HepG2 (cell line): ENCODE measurements around the gene SCAPER. TPM values are rescaled to one million over a fixed set of nuclear protein-coding genes. Genes with fewer than 3 reads are reported as not detected.

Experiments used
- ATAC-seq: fragments of 200-7000 bp; cut with Tn5 transposase; 3 replicates; pipeline ENCODE4 v1.9.1; 2020; ENCODE audit warnings: mild to moderate bottlenecking, moderate library complexity
- BruUV-seq: library from RNA; stranded (reverse); fragments of 400-500 nt; replicated peaks from 2 replicates; lab custom pipeline; 2021; lab: Mats Ljungman, UMichigan
- CTCF ChIA-PET: fragments of 300-600 bp; formaldehyde crosslinking; extraction: SDS; loops from one replicate; lab custom pipeline; 2021; ENCODE audit warnings: low total read pairs, inconsistent platforms, low intra/inter-chr PET ratio; lab: Yijun Ruan, JAX
- POLR2A ChIA-PET: fragments of 350-600 bp; sonication (Branson Sonifier 250); formaldehyde crosslinking; loops from one replicate; lab custom pipeline; 2020; ENCODE audit warnings: antibody characterized with exemption, inconsistent platforms; lab: Yijun Ruan, JAX
- DNase-seq: peaks from one replicate; pipeline ENCODE4 v3.0.0-alpha.2; 2015; ENCODE audit warnings: low spot score
- FAIRE-seq: peaks from 3 replicates; lab custom pipeline; 2011; peaks lifted over from hg19 to GRCh38; lab: Jason Lieb, UNC
- H2AFZ ChIP-seq: one replicate; pipeline ENCODE4 v1.6.1; 2011; ENCODE audit warnings: low read length, inconsistent platforms
- H3K27ac ChIP-seq: fragments of 300-600 bp; 3 replicates; pipeline ENCODE4 v1.8.0; 2011; ENCODE audit warnings: mixed run types, mild to moderate bottlenecking, mixed read lengths, low read length, inconsistent platforms; ENCODE audit not compliant: insufficient read depth; ENCODE audit errors: extremely low read length
- H3K27me3 ChIP-seq, 2 experiments: fragments of 200-600 bp in 1 of 2; 2 replicates in 1 of 2; 3 replicates in 1 of 2; pipeline versions ENCODE4 v1.6.0 to v1.8.0; 2011; ENCODE audit warnings: low read length in 2 of 2, mild to moderate bottlenecking in 2 of 2, moderate library complexity in 2 of 2, inconsistent platforms in 1 of 2; ENCODE audit not compliant: insufficient read depth in 2 of 2, control insufficient read depth in 1 of 2
- H3K36me3 ChIP-seq, 2 experiments: fragments of 200-600 bp in 1 of 2; replicated peaks in 1 of 2; 2 replicates in 1 of 2; 3 replicates in 1 of 2; pipeline versions ENCODE4 v1.5.1 to v1.8.0; 2011; ENCODE audit warnings: low read length in 2 of 2, inconsistent platforms in 1 of 2; ENCODE audit not compliant: insufficient read depth in 2 of 2, control insufficient read depth in 1 of 2
- H3K4me1 ChIP-seq: 2 replicates; pipeline ENCODE4 v1.5.1; 2012; ENCODE audit warnings: low read length, inconsistent platforms; ENCODE audit not compliant: insufficient read depth
- H3K4me2 ChIP-seq: 2 replicates; pipeline ENCODE4 v1.6.0; 2011; ENCODE audit warnings: low read depth, low read length, inconsistent platforms
- H3K4me3 ChIP-seq, 3 experiments: fragments of 200-600 bp in 1 of 3; sonication (generic), shearing (Covaris generic) in 1 of 3; replicated peaks in 1 of 3; 2 replicates each; pipeline ENCODE4 v1.5.1; 2011 to 2016; ENCODE audit warnings: low read length in 3 of 3, inconsistent platforms in 2 of 3, low read depth in 2 of 3, mild to moderate bottlenecking in 2 of 3, control low read depth in 1 of 3, mixed read lengths in 1 of 3; ENCODE audit not compliant: insufficient read depth in 1 of 3
- H3K79me2 ChIP-seq: one replicate; pipeline ENCODE4 v1.6.1; 2011; ENCODE audit warnings: low read length, inconsistent platforms; ENCODE audit not compliant: insufficient read depth
- H3K9ac ChIP-seq: 2 replicates; pipeline ENCODE4 v1.6.0; 2011; ENCODE audit warnings: mild to moderate bottlenecking, low read depth, low read length, inconsistent platforms; ENCODE audit not compliant: insufficient read depth
- H3K9me3 ChIP-seq: 2 replicates; pipeline ENCODE4 v1.5.1; 2012; ENCODE audit warnings: mild to moderate bottlenecking, low read length
- H4K20me1 ChIP-seq: 2 replicates; pipeline ENCODE4 v1.6.0; 2011; ENCODE audit warnings: inconsistent platforms, mild to moderate bottlenecking, low read length, moderate library complexity; ENCODE audit not compliant: insufficient read depth
- CREM ChIP-seq, 2 experiments: sonication (generic) in 1 of 2; formaldehyde crosslinking in 1 of 2; IDR thresholded peaks; 2 replicates each; pipeline versions ENCODE4 v1.4.0 to v1.6.1; 2016 to 2020; ENCODE audit warnings: antibody characterized with exemption in 1 of 2, mild to moderate bottlenecking in 1 of 2, missing genetic modification reagents in 1 of 2
- ELF4 ChIP-seq: sonication (generic); formaldehyde crosslinking; IDR thresholded peaks from 2 replicates; pipeline ENCODE4 v1.5.0; 2020; ENCODE audit warnings: missing genetic modification reagents, mild to moderate bottlenecking, moderate library complexity, borderline replicate concordance
- FOXA3 ChIP-seq: IDR thresholded peaks from 2 replicates; pipeline ENCODE4 v1.6.1; 2016; ENCODE audit warnings: missing genetic modification reagents, missing compliant biosample characterization
- GZF1 ChIP-seq: sonication (generic); formaldehyde crosslinking; IDR thresholded peaks from 2 replicates; pipeline ENCODE4 v1.5.1; 2020; ENCODE audit warnings: mild to moderate bottlenecking, missing genetic modification reagents
- PHF21A ChIP-seq: sonication (generic); formaldehyde crosslinking; IDR thresholded peaks from 2 replicates; pipeline ENCODE4 v1.5.0; 2020; ENCODE audit warnings: mild to moderate bottlenecking, missing genetic modification reagents
- ZFP62 ChIP-seq: sonication (generic); formaldehyde crosslinking; IDR thresholded peaks from 2 replicates; pipeline ENCODE4 v1.4.0; 2020; ENCODE audit warnings: missing genetic modification reagents
- ZNF563 ChIP-seq: sonication (generic); formaldehyde crosslinking; IDR thresholded peaks from 2 replicates; pipeline ENCODE4 v1.8.0; 2022; ENCODE audit warnings: mild to moderate bottlenecking, moderate library complexity, missing genetic modification reagents
- WGBS: methylation state at CpG from one replicate; pipeline ENCODE4 v1.1.6; 2017; ENCODE audit warnings: low lambda C conversion rate; 5-methylcytosine and 5-hydroxymethylcytosine counted together
- in situ Hi-C: cut with HindIII; loops from 2 replicates; pipeline ENCODE4 v1.10.0; 2017; ENCODE audit warnings: low pct_unique_long_range_greater_than_20kb; ENCODE audit not compliant: extremely low pct_ligation_motif_present
- intact Hi-C: fragments of 100-400 bp; cut with micrococcal nuclease; formaldehyde crosslinking; loops from one replicate; pipeline ENCODE4 v1.10.0; 2022; ENCODE audit not compliant: unreplicated experiment
- polyA plus RNA-seq, 8 experiments: library from polyadenylated mRNA; depleted of rRNA in 3 of 8; stranded (reverse) in 7 of 8; unstranded in 1 of 8; fragments of >200 nt; fragmentation: Illumina TruSeq in 4 of 8; extraction: Trizol in 4 of 8; gene quantifications; 2 replicates each; pipeline versions ENCODE4 v1.2.1 to v1.2.3, GENCODE V29; 2011 to 2016; ENCODE audit warnings: low read depth in 4 of 8, missing spikeins in 1 of 8, mixed read lengths in 1 of 8; ENCODE audit not compliant: insufficient read depth in 1 of 8
- total RNA-seq, 5 experiments: library from RNA; depleted of rRNA; stranded (reverse); fragments of >200 nt; fragmentation: Illumina TruSeq; extraction: Trizol; gene quantifications; 2 replicates each; pipeline ENCODE4 v1.2.3, GENCODE V29; 2016; ENCODE audit warnings: low read depth in 1 of 5
- TF ChIP-seq, protein P1 (sequence below): sonication (generic); formaldehyde crosslinking; conservative IDR thresholded peaks from 2 replicates; pipeline ENCODE4 v1.8.1; 2023; ENCODE audit warnings: missing genetic modification reagents
- TF ChIP-seq, protein P2 (sequence below): IDR thresholded peaks from 2 replicates; pipeline ENCODE4 v1.6.1; 2016; ENCODE audit warnings: low read depth, borderline replicate concordance
- TF ChIP-seq, protein P3 (sequence below): sonication (generic); formaldehyde crosslinking; IDR thresholded peaks from 2 replicates; pipeline ENCODE4 v1.4.0; 2020; ENCODE audit warnings: mild to moderate bottlenecking, missing genetic modification reagents

SCAPER gene
- total and polyA plus RNA-seq, 2 of the 13 experiments (the other 11 are each of a cell fraction or from before 2014, with no cell fraction given) = 4.3 to 10.5 TPM

DNA sequence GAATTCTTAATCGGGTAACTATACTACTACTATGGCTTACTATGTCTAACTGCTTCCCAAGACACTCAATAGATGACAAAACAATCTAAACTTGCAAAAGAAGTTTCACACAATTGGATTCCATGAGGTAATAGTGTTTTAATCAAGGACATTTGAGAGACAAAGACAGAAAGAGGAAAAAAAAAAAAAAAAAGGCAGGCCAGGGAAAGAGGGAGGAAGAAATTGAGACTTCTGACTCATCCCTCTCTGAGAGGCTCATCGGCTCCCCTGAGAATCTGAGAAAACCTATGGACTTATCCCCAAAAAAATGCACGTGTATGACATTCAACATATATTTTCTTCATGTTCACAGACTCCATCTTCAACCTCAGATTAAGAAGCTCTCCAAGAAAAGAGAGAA, 61.0 kb downstream of the SCAPER start:
- intact Hi-C loops = no loop called here
- ATAC-seq (no peak), DNase-seq (no peak), FAIRE-seq (no peak)
- ChIA-PET POLR2A (no interaction called here), CTCF (no interaction called here)
- H3K27me3 ChIP-seq = no peaks in the 10 kb centered on the region
- H3K9ac ChIP-seq = no peak overlapping the region
- WGBS = 90% methylated on average over 3 of the region's 3 CpGs
- no peaks in the 10 kb centered on the region for H3K9me3 ChIP-seq
- H3K36me3 ChIP-seq = no peaks in the 10 kb centered on the region; a peak in 1 of 5 replicates
- H3K4me1 ChIP-seq = no peaks in the 10 kb centered on the region
- H3K79me2 ChIP-seq = no peaks in the 10 kb centered on the region
- H3K4me2 ChIP-seq = no peak overlapping the region
- no peak overlapping the region for H2AFZ ChIP-seq
- H3K27ac ChIP-seq = no peak overlapping the region
- no peaks in the 10 kb centered on the region for H4K20me1 ChIP-seq
- no TSS peak for BruUV-seq
- in situ Hi-C loops = no loop called here
- H3K4me3 ChIP-seq = no peak overlapping the region
- TF ChIP-seq FOXA3 (CRISPR knock-in tag) (no peak), PHF21A (no peak), ZFP62 (CRISPR knock-in tag) (no peak), GZF1 (CRISPR knock-in tag) (no peak), ZNF563 (CRISPR knock-in tag) (no peak), CREM (IDR thresholded peaks at IDR 0.05) (no peak), CREM (CRISPR knock-in tag; IDR thresholded peaks at IDR 0.05) (no peak), ELF4 (no peak)
- TF ChIP-seq, protein P1, sequence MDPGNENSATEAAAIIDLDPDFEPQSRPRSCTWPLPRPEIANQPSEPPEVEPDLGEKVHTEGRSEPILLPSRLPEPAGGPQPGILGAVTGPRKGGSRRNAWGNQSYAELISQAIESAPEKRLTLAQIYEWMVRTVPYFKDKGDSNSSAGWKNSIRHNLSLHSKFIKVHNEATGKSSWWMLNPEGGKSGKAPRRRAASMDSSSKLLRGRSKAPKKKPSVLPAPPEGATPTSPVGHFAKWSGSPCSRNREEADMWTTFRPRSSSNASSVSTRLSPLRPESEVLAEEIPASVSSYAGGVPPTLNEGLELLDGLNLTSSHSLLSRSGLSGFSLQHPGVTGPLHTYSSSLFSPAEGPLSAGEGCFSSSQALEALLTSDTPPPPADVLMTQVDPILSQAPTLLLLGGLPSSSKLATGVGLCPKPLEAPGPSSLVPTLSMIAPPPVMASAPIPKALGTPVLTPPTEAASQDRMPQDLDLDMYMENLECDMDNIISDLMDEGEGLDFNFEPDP (CRISPR knock-in tag) = no peak
- TF ChIP-seq, protein P2, sequence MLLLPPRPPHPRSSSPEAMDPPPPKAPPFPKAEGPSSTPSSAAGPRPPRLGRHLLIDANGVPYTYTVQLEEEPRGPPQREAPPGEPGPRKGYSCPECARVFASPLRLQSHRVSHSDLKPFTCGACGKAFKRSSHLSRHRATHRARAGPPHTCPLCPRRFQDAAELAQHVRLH (CRISPR knock-in tag) = no peak
- TF ChIP-seq, protein P3, sequence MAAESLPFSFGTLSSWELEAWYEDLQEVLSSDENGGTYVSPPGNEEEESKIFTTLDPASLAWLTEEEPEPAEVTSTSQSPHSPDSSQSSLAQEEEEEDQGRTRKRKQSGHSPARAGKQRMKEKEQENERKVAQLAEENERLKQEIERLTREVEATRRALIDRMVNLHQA (CRISPR knock-in tag) = no peak
